ENCODE measurements around the gene IMPG1.

DNA sequence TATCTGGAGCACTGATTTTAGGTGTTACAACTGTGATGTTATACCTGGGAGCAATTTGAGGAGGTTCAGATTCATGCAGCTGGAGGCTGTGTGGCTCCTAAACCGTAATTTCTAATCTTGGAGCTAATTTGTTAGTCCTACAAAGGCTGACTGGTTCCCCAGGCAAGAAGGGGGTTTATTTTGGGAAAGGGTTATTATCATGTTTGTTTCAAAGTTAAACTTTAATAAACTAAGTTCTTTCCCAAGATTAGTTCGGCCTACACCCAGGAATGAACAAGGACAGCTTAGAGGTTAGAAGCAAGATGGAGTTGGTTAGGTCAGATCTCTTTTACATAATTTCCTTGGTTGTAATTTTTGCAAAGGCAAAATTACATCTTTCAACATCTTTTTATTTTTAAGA lies 187.6 kb downstream of the IMPG1 start:
- no peak for TF ChIP-seq CTCF (IDR thresholded peaks at IDR 0.05; ENCODE audit: poor library complexity)
- no peak for TF ChIP-seq EZH2 (IDR thresholded peaks at IDR 0.05; ENCODE audit: borderline replicate concordance)
